Measurements from ENCODE around the gene ATP8B4.

The ATP8B4 gene

GRCh38 chr15:50016951-50017350 is 102.1 kb downstream of the ATP8B4 start:
- ChIA-PET CTCF (no interaction called here), POLR2A (no interaction called here)
- no peak for DNase-seq (ENCODE audit: extremely low spot score)
- no peak for TF ChIP-seq TARDBP (IDR thresholded peaks at IDR 0.05)
- TF ChIP-seq ARNT (IDR thresholded peaks at IDR 0.05) = no peak
- TF ChIP-seq L3MBTL2 (conservative IDR thresholded peaks at IDR 0.05) = no peak
- no peak for TF ChIP-seq ELF4 (IDR thresholded peaks at IDR 0.05)
- TF ChIP-seq HDGF (IDR thresholded peaks at IDR 0.05; ENCODE audit: borderline replicate concordance) = no peak
- no peak for TF ChIP-seq FOXK2 (IDR thresholded peaks at IDR 0.05)
- TF ChIP-seq LEF1 (IDR thresholded peaks at IDR 0.05; ENCODE audit: borderline replicate concordance) = no peak
- TF ChIP-seq SP1 (IDR thresholded peaks at IDR 0.05) = no peak
- no peak for TF ChIP-seq CTBP1 (IDR thresholded peaks at IDR 0.05; ENCODE audit: borderline replicate concordance)
- TF ChIP-seq NFRKB (IDR thresholded peaks at IDR 0.05) = no peak
- TF ChIP-seq FOXM1 (IDR thresholded peaks at IDR 0.05; ENCODE audit: borderline replicate concordance) = no peak
- no peak for TF ChIP-seq BHLHE40 (IDR thresholded peaks at IDR 0.05; ENCODE audit: borderline replicate concordance)
- TF ChIP-seq SUZ12 (IDR thresholded peaks at IDR 0.05) = no peak
- TF ChIP-seq, protein P1, sequence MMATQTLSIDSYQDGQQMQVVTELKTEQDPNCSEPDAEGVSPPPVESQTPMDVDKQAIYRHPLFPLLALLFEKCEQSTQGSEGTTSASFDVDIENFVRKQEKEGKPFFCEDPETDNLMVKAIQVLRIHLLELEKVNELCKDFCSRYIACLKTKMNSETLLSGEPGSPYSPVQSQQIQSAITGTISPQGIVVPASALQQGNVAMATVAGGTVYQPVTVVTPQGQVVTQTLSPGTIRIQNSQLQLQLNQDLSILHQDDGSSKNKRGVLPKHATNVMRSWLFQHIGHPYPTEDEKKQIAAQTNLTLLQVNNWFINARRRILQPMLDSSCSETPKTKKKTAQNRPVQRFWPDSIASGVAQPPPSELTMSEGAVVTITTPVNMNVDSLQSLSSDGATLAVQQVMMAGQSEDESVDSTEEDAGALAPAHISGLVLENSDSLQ (IDR thresholded peaks at IDR 0.05) = no peak

DNA sequence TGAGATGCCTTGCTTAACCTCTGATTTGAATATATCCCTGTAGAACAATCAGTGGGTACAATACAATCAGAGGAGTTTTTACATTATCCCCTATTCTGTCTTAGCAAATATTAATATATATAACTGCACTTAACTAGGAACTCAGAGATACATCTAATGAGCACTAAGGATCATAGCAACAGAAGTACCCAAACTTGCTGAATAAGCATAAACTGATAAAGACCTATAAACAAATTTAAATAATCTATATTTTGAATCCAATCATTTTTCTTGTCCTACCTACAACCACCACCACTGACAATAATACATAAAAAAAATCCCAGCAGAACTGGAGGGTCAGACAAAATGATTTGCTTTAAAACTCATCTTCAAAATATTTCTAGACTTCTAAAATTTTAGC is 106.2 kb downstream of the ATP8B4 start:
- DNase-seq (ENCODE audit: extremely low spot score) = no peak
- no peak for TF ChIP-seq TARDBP (IDR thresholded peaks at IDR 0.05)
- TF ChIP-seq, protein P1 (IDR thresholded peaks at IDR 0.05) = no peak
- TF ChIP-seq CTBP1 (IDR thresholded peaks at IDR 0.05; ENCODE audit: borderline replicate concordance) = no peak
- TF ChIP-seq ZNF384 (IDR thresholded peaks at IDR 0.05) = no peak
- TF ChIP-seq BHLHE40 (IDR thresholded peaks at IDR 0.05; ENCODE audit: borderline replicate concordance) = no peak
- TF ChIP-seq ELF4 (IDR thresholded peaks at IDR 0.05) = no peak
- TF ChIP-seq FOXK2 (IDR thresholded peaks at IDR 0.05) = no peak
- TF ChIP-seq SP1 (IDR thresholded peaks at IDR 0.05) = no peak
- TF ChIP-seq SUZ12 (IDR thresholded peaks at IDR 0.05) = no peak
- TF ChIP-seq L3MBTL2 (conservative IDR thresholded peaks at IDR 0.05) = no peak
- CTCF ChIA-PET = no interaction called here
- POLR2A ChIA-PET = no interaction called here

- ChIA-PET POLR2A (no interaction called here), CTCF (interaction anchor here (0.8 kb wide), 1 partner anchor 42 kb away, joined by 4 read pairs; no protein-coding TSS in a partner anchor)
- no peak for TF ChIP-seq FOXA1 (IDR thresholded peaks at IDR 0.05)
- TF ChIP-seq FOXK2 (IDR thresholded peaks at IDR 0.05) = no peak
- no peak for TF ChIP-seq FOXM1 (IDR thresholded peaks at IDR 0.05; ENCODE audit: borderline replicate concordance)
- no peak for TF ChIP-seq BHLHE40 (IDR thresholded peaks at IDR 0.05; ENCODE audit: borderline replicate concordance)
- TF ChIP-seq HDGF (IDR thresholded peaks at IDR 0.05; ENCODE audit: borderline replicate concordance) = no peak
- no peak for TF ChIP-seq SP1 (IDR thresholded peaks at IDR 0.05)
- TF ChIP-seq, protein P1 (IDR thresholded peaks at IDR 0.05) = no peak
- TF ChIP-seq CTBP1 (IDR thresholded peaks at IDR 0.05; ENCODE audit: borderline replicate concordance) = no peak
- TF ChIP-seq NFRKB (IDR thresholded peaks at IDR 0.05) = no peak
- no peak for TF ChIP-seq LEF1 (IDR thresholded peaks at IDR 0.05; ENCODE audit: borderline replicate concordance)
- TF ChIP-seq L3MBTL2 (conservative IDR thresholded peaks at IDR 0.05) = no peak
- no peak for TF ChIP-seq TARDBP (IDR thresholded peaks at IDR 0.05)
- no peak for TF ChIP-seq ZNF384 (IDR thresholded peaks at IDR 0.05)
- no peak for TF ChIP-seq SUZ12 (IDR thresholded peaks at IDR 0.05)
- TF ChIP-seq ELF4 (IDR thresholded peaks at IDR 0.05) = no peak
- no peak for TF ChIP-seq ARNT (IDR thresholded peaks at IDR 0.05)
- no peak for DNase-seq (ENCODE audit: extremely low spot score)
Measured at GRCh38 chr15:50009634-50010033, 109.4 kb downstream of the ATP8B4 start.

DNA sequence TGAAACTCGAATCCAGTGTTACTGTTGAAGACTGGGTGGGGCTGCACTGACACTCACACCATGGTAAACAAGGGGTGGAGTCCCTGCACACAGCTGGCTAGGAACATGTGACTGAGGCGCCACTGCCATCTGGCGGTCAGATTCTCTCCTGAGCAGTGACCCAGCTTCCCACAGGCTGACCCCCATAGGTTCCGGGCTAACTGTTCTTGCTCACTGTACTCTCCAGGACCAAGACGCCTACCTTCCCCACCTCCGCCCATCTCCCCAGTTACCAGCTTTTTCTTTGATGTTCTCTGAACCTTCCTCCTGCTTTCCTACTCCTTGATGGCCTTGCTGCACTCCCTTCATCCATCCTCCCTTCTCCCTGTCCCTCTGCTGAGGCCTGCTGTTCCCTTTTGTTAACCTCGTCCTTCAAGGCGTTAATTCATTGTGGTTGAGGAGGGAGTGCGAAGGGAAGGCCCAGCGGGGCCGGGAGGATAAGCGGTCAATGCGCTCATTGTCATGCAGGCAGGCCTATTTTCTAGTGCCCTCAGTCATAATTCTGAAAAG is 115.2 kb downstream of the ATP8B4 start:
- DNase-seq (ENCODE audit: extremely low spot score) = peak; percentile 71
- ChIA-PET CTCF (interaction anchor here (0.7 to 1.3 kb wide), 5 partner anchors 57 to 820 kb away, joined by 3 to 6 read pairs (median 3); partner anchors contain the start of gene FGF7), POLR2A (no interaction called here)
- TF ChIP-seq HDGF (IDR thresholded peaks at IDR 0.05; ENCODE audit: borderline replicate concordance) (no peak), FOXK2 (IDR thresholded peaks at IDR 0.05) (peak; percentile 70; the same call in 1 of the 2 replicates)

DNA sequence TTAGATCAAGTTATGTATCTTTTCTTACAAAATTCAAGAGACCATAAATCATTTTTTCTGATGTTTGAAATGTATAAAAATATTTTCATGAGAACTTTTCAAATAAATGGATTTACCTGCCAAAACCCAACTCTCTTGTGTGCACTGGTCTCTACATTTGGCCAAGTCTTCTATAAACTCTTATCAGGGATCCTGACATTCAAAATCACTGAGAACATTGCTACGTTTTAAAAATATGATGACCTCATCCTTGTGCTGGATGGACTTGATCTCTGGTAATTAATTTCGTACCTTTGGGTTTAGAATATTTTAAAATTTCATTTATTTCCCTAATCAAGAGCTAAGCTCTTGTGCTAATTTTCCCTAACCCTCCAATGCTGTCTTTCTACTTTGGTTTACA is 127.4 kb downstream of the ATP8B4 start:
- CTCF ChIA-PET = no interaction called here
- POLR2A ChIA-PET = no interaction called here
- TF ChIP-seq ELF4 (IDR thresholded peaks at IDR 0.05) (no peak), ZNF384 (IDR thresholded peaks at IDR 0.05) (no peak), SP1 (IDR thresholded peaks at IDR 0.05) (no peak), ARNT (IDR thresholded peaks at IDR 0.05) (no peak), FOXM1 (IDR thresholded peaks at IDR 0.05; ENCODE audit: borderline replicate concordance) (no peak), SUZ12 (IDR thresholded peaks at IDR 0.05) (no peak), FOXA1 (IDR thresholded peaks at IDR 0.05) (no peak), LEF1 (IDR thresholded peaks at IDR 0.05; ENCODE audit: borderline replicate concordance) (no peak), L3MBTL2 (conservative IDR thresholded peaks at IDR 0.05) (no peak), HDGF (IDR thresholded peaks at IDR 0.05; ENCODE audit: borderline replicate concordance) (no peak), TARDBP (IDR thresholded peaks at IDR 0.05) (no peak)
- TF ChIP-seq, protein P1 (IDR thresholded peaks at IDR 0.05) = no peak

More for the DNA sequence above, 127.4 kb downstream of the ATP8B4 start:
- DNase-seq (ENCODE audit: extremely low spot score) = no peak

Data from HEK293T (cell line).